ENCODE data around the gene ELL2. TPM values are rescaled to one million over a fixed set of nuclear protein-coding genes. Genes with fewer than 3 reads are reported as not detected.

The ELL2 gene
- polyA plus RNA-seq, 1 donor (not counting 4 experiments of a cell fraction or from before 2014, with no cell fraction given), result 100 TPM

- Histone ChIP-seq H3K27ac (ENCODE audit: control insufficient read depth, insufficient read depth, low read length) (no peak overlapping the region), H3K36me3 (ENCODE audit: control insufficient read depth in 2 of 2, extremely low read depth in 1 of 2, insufficient read depth in 2 of 2, low read length in 2 of 2) (no peaks in the 10 kb centered on the region), H3K4me1 (ENCODE audit: control insufficient read depth, extremely low read depth, insufficient read depth, low read length) (peaks cover 9% of the 10 kb centered on the region), H4K20me1 (ENCODE audit: control insufficient read depth, extremely low read depth, insufficient read depth, low read length) (no peaks in the 10 kb centered on the region), H3K9me1 (ENCODE audit: control insufficient read depth, extremely low read depth, insufficient read depth, low read length) (no peaks in the 10 kb centered on the region), H3K9me3 (ENCODE audit: control insufficient read depth, low read depth, low read length) (no peaks in the 10 kb centered on the region), H2AFZ (ENCODE audit: control insufficient read depth, low read length) (no peak overlapping the region), H3K9ac (ENCODE audit: control insufficient read depth, extremely low read depth, insufficient read depth, low read length) (no peak overlapping the region), H3K4me3 (ENCODE audit: control insufficient read depth in 2 of 3, extremely low read depth in 1 of 3, insufficient read depth in 2 of 3, low read depth in 1 of 3, low read length in 3 of 3) (no peak overlapping the region), H3K79me2 (ENCODE audit: control insufficient read depth, insufficient read depth, low read length) (no peaks in the 10 kb centered on the region), H3K27me3 (ENCODE audit: control insufficient read depth, extremely low read depth, insufficient read depth, low read length) (no peaks in the 10 kb centered on the region), H3K4me2 (ENCODE audit: control insufficient read depth, extremely low read depth, insufficient read depth, low read depth, low read length) (no peak overlapping the region)
- dilution Hi-C loops (cut with MboI; ENCODE audit: extremely low pct_ligation_motif_present, low sequenced_read_pairs), result no loop called here
- no peak for DNase-seq (ENCODE audit: low read depth, low spot score)
- TF ChIP-seq, protein P1, sequence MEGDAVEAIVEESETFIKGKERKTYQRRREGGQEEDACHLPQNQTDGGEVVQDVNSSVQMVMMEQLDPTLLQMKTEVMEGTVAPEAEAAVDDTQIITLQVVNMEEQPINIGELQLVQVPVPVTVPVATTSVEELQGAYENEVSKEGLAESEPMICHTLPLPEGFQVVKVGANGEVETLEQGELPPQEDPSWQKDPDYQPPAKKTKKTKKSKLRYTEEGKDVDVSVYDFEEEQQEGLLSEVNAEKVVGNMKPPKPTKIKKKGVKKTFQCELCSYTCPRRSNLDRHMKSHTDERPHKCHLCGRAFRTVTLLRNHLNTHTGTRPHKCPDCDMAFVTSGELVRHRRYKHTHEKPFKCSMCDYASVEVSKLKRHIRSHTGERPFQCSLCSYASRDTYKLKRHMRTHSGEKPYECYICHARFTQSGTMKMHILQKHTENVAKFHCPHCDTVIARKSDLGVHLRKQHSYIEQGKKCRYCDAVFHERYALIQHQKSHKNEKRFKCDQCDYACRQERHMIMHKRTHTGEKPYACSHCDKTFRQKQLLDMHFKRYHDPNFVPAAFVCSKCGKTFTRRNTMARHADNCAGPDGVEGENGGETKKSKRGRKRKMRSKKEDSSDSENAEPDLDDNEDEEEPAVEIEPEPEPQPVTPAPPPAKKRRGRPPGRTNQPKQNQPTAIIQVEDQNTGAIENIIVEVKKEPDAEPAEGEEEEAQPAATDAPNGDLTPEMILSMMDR (optimal IDR thresholded peaks at IDR 0.05 in 1 of 3, IDR thresholded peaks at IDR 0.05 in 1 of 3, conservative IDR thresholded peaks at IDR 0.05 in 1 of 3; ENCODE audit: extremely low read depth in 1 of 3, insufficient read depth in 2 of 3, low read length in 3 of 3), result no peak
- TF ChIP-seq EZH2 (IDR thresholded peaks at IDR 0.05; ENCODE audit: low read length), result no peak
- FAIRE-seq, result no peak
Observed at GRCh38 chr5:95873351-95873750, 88.3 kb downstream of the ELL2 start.

DNA sequence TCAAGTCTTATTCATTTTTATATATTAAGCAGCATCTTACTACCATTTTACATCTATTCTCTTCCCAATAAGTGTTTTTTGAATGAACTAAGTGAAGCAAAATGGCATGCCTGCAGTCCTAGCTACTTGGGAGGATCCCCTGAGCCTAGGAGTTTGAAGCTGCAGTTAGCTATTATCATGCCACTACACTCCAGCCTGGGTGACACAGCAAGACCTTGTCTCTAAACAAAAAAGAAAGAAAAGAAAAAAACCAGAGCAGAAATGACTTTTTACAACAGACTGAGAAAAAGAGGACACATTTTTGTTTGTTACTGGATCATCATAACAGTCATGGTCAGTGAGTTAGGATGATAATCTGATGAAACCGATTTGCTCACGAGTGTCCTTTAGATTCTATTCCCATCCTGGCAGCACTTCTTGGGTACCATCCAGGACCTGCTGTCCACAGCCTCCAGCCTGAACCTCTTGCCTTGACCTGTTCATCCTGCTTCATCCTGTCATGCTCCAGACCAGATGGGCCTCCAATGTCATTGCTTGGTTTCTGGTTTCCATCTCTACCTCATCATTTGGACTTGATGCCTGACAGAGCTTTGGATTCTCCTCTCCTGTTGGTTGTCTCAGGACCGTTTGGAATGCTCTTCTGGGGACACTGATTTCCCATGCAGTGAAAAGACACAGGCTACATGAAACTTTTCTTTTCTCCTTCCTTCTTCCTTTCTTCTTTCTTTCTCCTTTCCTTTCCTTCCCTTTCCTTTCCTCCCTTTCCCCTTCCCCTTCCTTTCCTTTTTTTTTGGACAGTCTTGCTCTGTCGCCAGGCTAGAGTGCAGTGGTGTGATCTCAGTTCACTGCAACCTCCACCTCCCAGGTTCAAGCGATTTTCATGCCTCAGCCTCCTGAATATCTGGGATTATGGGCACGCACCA, 89.0 kb downstream of the ELL2 start:
- dilution Hi-C loops (cut with MboI; ENCODE audit: extremely low pct_ligation_motif_present, low sequenced_read_pairs), result no loop called here
- TF ChIP-seq EZH2 (IDR thresholded peaks at IDR 0.05; ENCODE audit: low read length), result no peak
- TF ChIP-seq, protein P1 (optimal IDR thresholded peaks at IDR 0.05 in 1 of 3, IDR thresholded peaks at IDR 0.05 in 1 of 3, conservative IDR thresholded peaks at IDR 0.05 in 1 of 3; ENCODE audit: extremely low read depth in 1 of 3, insufficient read depth in 2 of 3, low read length in 3 of 3), result no peak
- Histone ChIP-seq H3K9me1 (ENCODE audit: control insufficient read depth, extremely low read depth, insufficient read depth, low read length) (no peaks in the 10 kb centered on the region), H3K27ac (ENCODE audit: control insufficient read depth, insufficient read depth, low read length) (no peak overlapping the region), H3K36me3 (ENCODE audit: control insufficient read depth in 2 of 2, extremely low read depth in 1 of 2, insufficient read depth in 2 of 2, low read length in 2 of 2) (no peaks in the 10 kb centered on the region), H2AFZ (ENCODE audit: control insufficient read depth, low read length) (no peak overlapping the region), H3K9me3 (ENCODE audit: control insufficient read depth, low read depth, low read length) (no peaks in the 10 kb centered on the region), H3K9ac (ENCODE audit: control insufficient read depth, extremely low read depth, insufficient read depth, low read length) (no peak overlapping the region), H3K4me1 (ENCODE audit: control insufficient read depth, extremely low read depth, insufficient read depth, low read length) (peaks cover 6% of the 10 kb centered on the region), H3K27me3 (ENCODE audit: control insufficient read depth, extremely low read depth, insufficient read depth, low read length) (no peaks in the 10 kb centered on the region), H3K4me2 (ENCODE audit: control insufficient read depth, extremely low read depth, insufficient read depth, low read depth, low read length) (no peak overlapping the region), H4K20me1 (ENCODE audit: control insufficient read depth, extremely low read depth, insufficient read depth, low read length) (no peaks in the 10 kb centered on the region), H3K4me3 (ENCODE audit: control insufficient read depth in 2 of 3, extremely low read depth in 1 of 3, insufficient read depth in 2 of 3, low read depth in 1 of 3, low read length in 3 of 3) (no peak overlapping the region), H3K79me2 (ENCODE audit: control insufficient read depth, insufficient read depth, low read length) (no peaks in the 10 kb centered on the region)
- no peak for DNase-seq (ENCODE audit: low read depth, low spot score)
- FAIRE-seq, result no peak
